Measurements from ENCODE around the gene LRCOL1.

DNA sequence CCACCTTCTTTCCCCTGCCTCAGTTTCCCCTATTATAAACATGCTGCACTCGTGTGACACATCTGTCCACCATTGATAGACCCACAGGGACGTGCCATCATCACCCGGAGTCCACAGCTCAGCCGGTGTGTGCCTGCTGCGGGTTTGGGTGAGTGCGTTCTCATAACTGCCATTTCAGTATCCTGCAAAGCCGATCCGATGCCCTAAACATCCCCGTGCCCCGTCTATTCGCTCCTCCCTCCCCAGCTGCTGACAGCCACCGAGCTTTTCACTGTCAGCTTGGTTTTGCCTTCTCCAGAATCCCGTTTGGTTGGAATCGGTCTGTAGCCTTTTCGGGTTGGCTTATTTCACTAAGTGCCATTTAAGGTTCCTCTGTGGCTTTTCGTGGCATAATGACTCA lies 3.9 kb downstream of the LRCOL1 start:
- TF ChIP-seq CTCF (IDR thresholded peaks at IDR 0.05) (no peak), SIN3A (IDR thresholded peaks at IDR 0.05; ENCODE audit: borderline replicate concordance, insufficient read depth, low read depth, low read length) (no peak), POLR2AphosphoS5 (IDR thresholded peaks at IDR 0.05; ENCODE audit: low read depth, low read length) (no peak)
- TF ChIP-seq, protein P1, sequence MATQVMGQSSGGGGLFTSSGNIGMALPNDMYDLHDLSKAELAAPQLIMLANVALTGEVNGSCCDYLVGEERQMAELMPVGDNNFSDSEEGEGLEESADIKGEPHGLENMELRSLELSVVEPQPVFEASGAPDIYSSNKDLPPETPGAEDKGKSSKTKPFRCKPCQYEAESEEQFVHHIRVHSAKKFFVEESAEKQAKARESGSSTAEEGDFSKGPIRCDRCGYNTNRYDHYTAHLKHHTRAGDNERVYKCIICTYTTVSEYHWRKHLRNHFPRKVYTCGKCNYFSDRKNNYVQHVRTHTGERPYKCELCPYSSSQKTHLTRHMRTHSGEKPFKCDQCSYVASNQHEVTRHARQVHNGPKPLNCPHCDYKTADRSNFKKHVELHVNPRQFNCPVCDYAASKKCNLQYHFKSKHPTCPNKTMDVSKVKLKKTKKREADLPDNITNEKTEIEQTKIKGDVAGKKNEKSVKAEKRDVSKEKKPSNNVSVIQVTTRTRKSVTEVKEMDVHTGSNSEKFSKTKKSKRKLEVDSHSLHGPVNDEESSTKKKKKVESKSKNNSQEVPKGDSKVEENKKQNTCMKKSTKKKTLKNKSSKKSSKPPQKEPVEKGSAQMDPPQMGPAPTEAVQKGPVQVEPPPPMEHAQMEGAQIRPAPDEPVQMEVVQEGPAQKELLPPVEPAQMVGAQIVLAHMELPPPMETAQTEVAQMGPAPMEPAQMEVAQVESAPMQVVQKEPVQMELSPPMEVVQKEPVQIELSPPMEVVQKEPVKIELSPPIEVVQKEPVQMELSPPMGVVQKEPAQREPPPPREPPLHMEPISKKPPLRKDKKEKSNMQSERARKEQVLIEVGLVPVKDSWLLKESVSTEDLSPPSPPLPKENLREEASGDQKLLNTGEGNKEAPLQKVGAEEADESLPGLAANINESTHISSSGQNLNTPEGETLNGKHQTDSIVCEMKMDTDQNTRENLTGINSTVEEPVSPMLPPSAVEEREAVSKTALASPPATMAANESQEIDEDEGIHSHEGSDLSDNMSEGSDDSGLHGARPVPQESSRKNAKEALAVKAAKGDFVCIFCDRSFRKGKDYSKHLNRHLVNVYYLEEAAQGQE (IDR thresholded peaks at IDR 0.05; ENCODE audit: insufficient read depth in 1 of 2, low read depth in 2 of 2, low read length in 1 of 2) = no peak

All from Panc1 (cell line).